ENCODE data around the gene TMEM198.

TMEM198 gene

DNA sequence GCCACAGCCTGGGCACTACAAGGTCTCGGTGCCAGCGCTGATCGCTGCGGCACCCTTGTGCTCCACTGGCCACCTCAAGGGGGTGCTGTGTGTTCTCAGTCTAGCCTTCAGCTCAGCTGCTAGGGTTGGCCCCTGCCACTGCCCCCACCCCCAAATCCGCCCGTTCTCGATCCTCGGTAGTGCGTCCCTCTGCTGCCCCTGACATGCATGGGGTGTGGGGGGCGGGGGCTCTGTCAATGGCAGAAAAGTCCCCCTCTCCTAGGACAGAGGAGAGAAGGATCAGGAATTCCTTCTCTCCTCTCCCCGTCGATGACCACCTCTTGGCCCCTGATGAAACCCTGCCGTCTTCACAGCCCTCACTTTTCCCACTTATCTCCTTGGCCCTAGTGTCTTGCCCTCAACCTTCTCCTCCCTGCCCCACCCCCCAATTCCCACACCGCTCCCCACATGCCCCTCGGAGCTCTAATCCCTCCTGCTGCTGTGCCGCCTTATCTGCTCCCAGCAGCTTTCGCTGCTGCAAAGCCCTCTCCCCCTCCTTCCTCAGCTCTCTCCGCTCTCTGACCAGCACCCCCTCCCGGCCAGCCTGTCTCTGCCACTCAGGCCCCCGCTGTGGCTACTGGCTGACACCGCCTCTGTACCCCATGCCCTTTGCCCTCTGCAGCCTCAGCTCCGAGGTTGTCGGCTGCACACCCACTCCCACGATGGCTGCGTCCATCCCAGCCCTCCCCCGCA is 33.9 kb upstream of the TMEM198 start:
- peak; percentile 39 for DNase-seq

DNA sequence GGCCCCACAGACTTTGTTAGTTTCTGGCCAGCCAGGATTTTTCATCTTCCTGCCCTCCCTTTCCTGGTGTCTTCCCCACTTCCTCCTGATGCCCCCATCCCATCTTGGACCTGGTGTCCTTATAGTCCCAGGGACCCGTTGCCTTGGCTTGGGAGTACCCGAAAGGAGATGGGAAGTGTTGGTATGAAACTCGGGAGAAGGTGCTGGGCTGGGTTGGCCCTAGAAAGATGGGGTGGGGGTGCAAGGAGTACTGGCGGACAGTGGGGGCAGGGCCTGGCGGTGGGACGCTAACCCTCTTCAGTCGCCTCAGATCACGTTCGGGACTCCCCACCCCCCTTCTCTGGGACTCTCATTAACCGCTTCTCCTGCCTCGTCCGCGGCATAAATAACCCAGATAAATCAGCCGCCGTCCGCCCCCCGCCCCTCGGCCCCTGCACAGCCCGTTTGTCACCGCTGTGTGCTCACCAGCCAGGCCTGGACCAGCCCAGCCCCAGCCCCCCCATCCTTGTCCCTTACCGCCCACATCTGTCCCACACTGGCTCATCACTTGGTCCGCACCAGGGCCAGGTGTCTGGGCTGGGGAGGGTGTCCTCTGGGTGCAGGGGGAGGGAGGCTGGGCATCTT is 33.2 kb upstream of the TMEM198 start:
- no peak for DNase-seq

GRCh38 chr2:219511547-219512325 is 32.1 kb upstream of the TMEM198 start:
- DNase-seq: no peak

DNA sequence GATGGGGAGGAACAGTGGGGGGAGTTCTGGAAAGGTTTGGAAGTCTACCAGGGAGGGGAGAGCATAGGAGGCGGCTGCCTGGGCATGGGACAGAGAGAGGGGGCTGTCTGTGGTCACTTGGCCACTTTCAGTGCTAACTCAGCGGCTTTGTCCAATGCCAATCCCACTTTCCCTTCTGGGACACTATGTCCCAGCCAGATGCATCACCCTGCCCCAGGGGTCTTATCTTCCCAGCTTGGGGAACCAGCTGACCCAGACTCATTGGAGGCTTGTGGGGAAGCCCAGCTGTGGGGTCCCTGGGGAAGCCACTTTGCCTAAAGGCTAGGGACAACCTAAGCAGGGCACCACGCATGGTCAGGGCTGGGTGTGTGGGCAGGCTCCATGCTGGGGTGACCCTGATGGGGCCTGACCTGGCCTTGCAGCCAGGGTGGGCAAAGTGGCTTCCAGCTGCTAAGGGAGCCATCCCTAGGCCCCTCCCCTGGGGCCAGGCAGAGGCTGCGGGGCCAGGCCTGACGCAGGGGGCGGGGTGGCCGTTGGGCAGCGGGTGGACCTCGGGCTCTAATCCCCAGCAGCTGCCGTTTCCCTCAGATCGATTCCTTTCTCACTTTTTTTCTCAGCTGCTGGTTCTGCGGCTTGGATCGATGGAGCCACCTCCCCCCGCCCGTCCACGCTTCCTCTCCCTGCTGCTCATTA is 31.2 kb upstream of the TMEM198 start:
- no peak for DNase-seq

DNA sequence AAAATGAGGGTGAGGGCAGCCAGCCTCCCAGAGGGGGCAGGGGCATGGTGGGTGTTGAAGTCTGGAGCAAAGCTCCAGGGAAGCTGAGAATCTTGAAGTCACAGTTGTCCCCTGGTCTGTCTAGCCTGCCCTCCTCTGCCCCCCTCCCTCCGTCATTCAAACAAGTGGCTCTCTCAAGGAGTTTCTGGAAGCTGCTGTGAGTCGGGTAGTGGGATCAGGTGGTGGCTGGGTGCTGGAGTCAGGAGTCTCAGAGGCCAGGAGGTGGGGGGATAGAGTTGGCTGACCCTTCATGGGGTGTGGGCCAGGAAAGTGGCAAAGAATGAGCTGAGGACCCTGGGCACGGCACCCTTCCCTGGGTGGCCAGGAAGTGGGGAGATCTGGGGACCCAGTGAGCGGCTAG is 30.0 kb upstream of the TMEM198 start:
- DNase-seq: no peak

- no peak for DNase-seq
Observed at GRCh38 chr2:219514196-219514761, 29.5 kb upstream of the TMEM198 start, which contains the start of gene ASIC4. ASIC4 (plus strand) TSS chr2:219514482; CDS start chr2:219514725, 243 bp downstream.

DNA sequence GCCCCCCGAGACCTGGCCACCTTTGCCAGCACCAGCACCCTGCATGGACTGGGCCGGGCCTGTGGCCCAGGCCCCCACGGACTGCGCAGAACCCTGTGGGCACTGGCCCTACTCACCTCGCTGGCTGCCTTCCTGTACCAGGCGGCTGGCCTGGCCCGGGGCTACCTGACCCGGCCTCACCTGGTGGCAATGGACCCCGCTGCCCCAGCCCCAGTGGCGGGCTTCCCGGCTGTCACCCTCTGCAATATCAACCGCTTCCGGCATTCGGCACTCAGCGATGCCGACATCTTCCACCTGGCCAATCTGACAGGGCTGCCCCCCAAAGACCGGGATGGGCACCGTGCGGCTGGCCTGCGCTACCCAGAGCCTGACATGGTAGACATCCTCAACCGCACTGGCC is 29.0 kb upstream of the TMEM198 start:
- no peak for DNase-seq

GRCh38 chr2:219515874-219516629 is 27.8 kb upstream of the TMEM198 start:
- DNase-seq: no peak

DNA sequence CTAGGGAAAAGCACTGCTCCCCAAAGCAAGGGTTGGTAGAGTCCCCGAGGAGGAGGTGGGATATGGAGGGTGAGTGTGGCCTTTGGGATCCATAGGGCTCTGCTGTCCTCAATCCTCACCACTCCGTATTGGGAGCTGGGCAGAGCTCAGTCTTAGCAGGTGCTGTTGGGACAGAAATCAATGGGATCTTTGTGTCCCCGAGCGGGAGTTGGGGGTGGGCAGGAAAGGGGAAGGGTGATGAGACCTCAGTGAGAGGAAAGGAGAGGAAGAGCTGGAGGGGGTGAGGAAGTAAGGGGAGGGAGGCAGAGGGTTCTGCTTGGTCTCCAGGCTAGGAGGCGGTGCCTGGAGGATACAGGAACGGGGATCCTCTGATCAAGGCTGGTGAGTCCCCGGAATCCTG is 26.9 kb upstream of the TMEM198 start:
- no peak for DNase-seq

DNA sequence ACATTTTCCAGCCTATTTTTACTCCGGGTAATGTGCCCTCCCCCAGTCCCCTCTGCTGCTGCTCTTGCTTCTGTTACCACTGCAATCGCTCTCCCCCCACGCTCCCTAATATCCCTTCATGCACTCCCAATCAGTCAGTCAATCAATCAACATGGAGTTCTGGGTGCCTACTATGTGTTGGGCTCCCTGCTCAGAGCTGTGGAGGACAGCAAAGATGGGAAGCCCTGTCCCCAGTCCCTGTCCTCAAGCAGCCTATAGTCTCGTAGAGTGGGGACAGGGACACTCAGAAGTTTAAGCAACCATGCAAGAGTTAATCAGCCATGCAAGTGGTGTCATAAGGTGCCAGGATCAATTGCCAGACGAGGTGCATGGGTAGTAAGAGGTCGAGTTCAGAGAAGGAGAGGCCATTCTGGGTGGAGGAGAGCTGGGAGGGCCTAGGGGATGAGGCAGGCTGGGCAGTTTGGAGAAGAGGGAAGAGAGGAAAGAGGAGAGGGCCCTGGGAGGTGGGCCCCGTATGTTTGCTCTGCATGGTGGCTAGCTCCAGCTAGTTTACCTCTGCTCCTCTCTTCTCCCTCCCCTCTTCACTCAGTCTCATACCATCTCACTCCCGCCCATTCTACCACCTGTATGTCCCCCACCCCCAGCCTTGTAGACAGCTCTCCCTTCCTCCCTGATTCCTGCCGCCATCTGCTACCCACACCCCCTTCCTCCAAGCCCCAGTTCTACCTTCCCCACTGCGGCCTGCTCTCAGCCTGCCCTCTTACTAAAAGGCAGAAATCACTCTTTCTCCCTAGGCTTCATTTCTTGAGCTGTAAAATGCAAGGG is 25.7 kb upstream of the TMEM198 start:
- no peak for DNase-seq

- no peak for DNase-seq
Observed at GRCh38 chr2:219519526-219519916, 24.3 kb upstream of the TMEM198 start.

DNA sequence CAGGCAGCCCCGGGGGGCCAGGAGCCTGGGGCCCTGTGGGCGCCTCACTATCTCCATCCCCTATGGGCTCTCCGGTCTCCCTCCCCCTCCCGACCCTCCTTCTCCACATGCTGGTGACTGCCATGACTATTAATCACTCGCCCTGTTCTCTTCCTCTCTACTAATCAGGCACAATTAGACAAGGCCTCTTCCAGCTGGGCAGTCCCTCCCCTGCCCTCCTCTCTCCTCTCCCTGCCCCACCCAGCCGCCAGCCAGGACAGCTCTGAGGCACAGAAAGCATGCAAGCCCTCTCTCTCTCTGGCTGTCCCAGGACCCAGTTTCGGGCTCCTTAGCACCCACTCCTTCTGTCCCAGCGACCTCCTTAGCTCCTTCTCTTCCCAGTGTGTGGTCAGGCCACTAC is 23.7 kb upstream of the TMEM198 start:
- DNase-seq: no peak

DNA sequence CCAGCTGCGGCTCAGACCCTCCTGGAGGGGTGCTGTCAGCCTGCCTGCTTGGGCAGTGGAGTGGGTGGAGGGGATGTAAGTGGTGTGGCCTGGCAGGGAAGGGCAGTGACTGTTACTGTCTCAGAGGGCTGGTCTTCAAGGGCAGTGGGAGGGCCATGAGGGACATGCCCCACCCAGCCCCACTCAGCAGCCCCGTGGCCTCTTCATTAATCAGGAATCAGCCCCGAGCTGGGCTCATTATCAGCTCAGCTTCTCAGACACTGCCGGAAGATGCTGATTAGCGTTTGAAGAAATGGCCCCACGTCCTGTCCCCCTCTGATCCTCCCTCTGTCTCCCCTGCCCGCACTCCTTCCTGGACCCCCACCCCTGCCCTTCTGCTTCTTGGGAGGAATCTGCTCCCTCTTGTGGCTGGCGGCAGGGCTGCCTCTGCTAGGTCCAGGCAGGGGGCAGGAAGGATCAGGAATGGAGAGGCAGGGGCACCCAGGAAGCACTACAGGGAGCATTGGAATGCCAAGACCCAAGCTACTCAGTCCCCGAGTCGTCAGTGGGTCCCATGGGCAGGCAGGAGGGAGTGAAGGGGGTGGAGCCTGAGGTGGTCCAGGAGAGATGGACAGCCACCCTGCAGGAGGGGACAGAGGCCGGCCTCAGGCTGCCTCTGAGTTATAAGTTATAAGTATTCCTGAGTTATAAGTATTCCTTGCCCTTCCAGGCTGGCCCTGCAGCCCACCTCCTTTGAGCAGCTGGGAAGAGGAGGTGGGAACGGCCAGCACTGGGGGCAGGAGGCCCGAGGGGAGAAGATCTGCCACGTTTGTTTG is 22.6 kb upstream of the TMEM198 start:
- no peak for DNase-seq

DNA sequence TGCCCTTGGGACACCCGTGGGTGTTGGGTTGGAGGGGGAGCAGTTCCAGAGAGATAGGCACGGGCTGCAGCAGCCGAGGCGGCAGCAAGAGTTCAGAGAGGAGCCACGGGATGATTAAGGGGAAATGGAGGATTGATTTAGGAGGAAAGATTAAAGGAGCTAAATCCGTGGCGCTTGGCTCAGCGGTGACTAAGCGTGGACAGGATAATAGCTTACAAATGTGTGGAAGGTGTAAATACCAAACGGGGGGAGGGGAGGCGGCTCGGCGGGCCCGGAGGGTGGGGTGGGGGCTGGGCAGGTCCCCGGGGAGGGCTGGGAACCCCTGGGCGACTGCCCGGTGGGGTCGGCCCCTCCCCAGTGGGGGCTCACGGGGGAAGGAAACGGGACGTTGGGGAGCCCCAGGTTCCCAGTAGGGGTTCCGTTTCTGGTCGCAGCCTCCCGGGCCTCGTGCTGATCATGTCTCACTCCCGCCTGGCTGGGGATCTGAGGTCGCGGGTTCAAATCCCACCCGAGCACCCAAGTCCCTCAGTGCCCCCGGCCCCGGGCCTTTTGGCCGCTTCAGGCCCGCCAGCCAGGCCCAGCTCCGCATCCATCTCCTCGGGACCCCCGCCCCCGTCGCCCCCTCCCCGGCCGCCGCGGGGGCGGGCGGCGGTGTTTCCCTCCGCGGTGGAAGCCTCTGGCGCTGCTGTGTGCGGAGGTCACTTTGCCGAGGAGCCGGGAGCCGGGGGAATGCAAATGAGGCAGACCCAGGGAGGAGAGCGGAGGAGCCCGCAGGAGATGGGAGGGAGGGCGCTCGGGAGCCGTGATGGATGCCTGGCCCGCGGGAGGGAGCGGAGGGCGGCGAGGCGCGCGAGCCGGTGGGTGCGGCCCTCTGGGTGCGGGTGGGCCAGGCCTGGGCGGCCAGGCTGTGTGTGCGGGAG is 21.5 kb upstream of the TMEM198 start:
- DNase-seq: no peak

- no peak for DNase-seq
Observed at GRCh38 chr2:219523031-219523671, 20.7 kb upstream of the TMEM198 start.

DNA sequence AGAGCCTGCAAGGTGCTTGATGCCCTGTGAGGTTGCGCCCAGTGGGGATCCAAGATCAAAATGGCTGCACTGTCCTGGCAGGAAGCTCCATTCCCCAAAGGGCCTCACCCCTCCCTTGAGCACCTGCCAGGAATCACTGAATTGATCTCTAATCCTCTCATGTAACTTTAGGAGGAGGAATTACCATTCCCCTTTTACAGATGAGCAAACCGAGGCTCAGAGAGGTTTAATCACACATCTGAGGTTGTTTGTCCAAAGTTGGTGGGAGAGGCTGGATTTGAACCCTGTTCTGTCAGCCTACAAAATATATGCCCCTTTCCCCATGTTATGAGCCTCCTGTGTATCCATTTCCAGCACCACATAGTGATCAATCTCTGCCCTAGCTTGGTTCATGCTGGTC is 19.0 kb upstream of the TMEM198 start:
- DNase-seq: no peak

DNA sequence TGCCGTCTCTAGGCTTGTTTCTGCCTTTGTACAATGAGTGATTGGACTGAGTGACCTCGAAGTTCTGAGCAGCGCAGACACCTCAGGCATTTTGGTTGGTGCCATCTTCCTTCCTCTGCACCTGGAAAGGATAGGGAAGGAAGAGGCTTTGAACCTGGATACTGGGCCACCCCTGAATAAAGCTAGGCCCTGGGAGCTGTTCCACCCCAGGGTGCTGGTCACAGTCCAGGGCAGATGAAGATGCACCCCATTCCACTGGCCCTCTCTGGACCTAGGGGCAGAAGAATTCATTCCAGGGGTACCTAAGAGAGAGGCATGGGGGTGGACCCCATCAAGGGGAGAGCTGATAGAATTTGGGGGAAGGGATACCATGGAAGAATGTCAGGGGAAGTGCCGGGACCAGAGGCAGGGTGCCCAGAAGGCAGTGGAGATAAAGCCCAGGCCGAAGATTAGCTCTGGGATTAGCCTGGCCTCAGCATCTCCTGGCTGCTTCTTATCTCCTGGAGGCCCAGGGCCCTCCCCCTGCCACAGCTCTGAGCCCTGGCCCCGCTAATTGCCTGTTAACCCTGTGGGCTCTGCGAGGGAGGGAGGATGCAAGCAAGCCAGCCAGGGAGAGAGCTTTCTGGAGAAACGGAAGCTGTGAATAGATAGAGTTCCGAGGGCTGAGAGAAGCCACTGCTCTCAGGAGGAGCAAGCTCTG is 18.1 kb upstream of the TMEM198 start:
- DNase-seq: no peak
